Measurements from ENCODE around the gene GPX7.
"Not testable (repeated sequence)": the region's sequence is repeated elsewhere in the genome, so short reads cannot be mapped to it uniquely, and the experiment has no call there.

GPX7 gene

GRCh38 chr1:52567943-52568342 lies 34.2 kb upstream of the GPX7 start:
- no peak overlapping the region for H3K27ac ChIP-seq (ENCODE audit: insufficient read depth, low read length, poor library complexity, severe bottlenecking)
- no peaks in the 10 kb centered on the region for H3K27me3 ChIP-seq (replicated peaks; ENCODE audit: control insufficient read depth, insufficient read depth, low read length, poor library complexity, severe bottlenecking)
- no peak overlapping the region for H3K4me3 ChIP-seq (ENCODE audit: insufficient read depth, low read depth, low read length, poor library complexity, severe bottlenecking)
- DNase-seq, result no peak
- H3K9me3 ChIP-seq (ENCODE audit: control insufficient read depth, low read length), result no peaks in the 10 kb centered on the region
- H3K4me1 ChIP-seq (ENCODE audit: control insufficient read depth, insufficient read depth, low read length, poor library complexity, severe bottlenecking), result no peaks in the 10 kb centered on the region
- H3K36me3 ChIP-seq (ENCODE audit: control insufficient read depth, insufficient read depth, low read length), result no peaks in the 10 kb centered on the region

GRCh38 chr1:52569449-52570210 lies 32.5 kb upstream of the GPX7 start:
- Histone ChIP-seq H3K9me3 (ENCODE audit: control insufficient read depth, low read length) (no peaks in the 10 kb centered on the region), H3K27ac (ENCODE audit: insufficient read depth, low read length, poor library complexity, severe bottlenecking) (no peak overlapping the region), H3K4me3 (ENCODE audit: insufficient read depth, low read depth, low read length, poor library complexity, severe bottlenecking) (no peak overlapping the region), H3K4me1 (ENCODE audit: control insufficient read depth, insufficient read depth, low read length, poor library complexity, severe bottlenecking) (no peaks in the 10 kb centered on the region), H3K36me3 (ENCODE audit: control insufficient read depth, insufficient read depth, low read length) (no peaks in the 10 kb centered on the region), H3K27me3 (replicated peaks; ENCODE audit: control insufficient read depth, insufficient read depth, low read length, poor library complexity, severe bottlenecking) (no peaks in the 10 kb centered on the region)
- no peak for DNase-seq

- Histone ChIP-seq H3K4me1 (ENCODE audit: control insufficient read depth, insufficient read depth, low read length, poor library complexity, severe bottlenecking) (no peaks in the 10 kb centered on the region), H3K9me3 (ENCODE audit: control insufficient read depth, low read length) (no peaks in the 10 kb centered on the region), H3K4me3 (ENCODE audit: insufficient read depth, low read depth, low read length, poor library complexity, severe bottlenecking) (no peak overlapping the region), H3K27me3 (replicated peaks; ENCODE audit: control insufficient read depth, insufficient read depth, low read length, poor library complexity, severe bottlenecking) (no peaks in the 10 kb centered on the region), H3K27ac (ENCODE audit: insufficient read depth, low read length, poor library complexity, severe bottlenecking) (no peak overlapping the region), H3K36me3 (ENCODE audit: control insufficient read depth, insufficient read depth, low read length) (no peaks in the 10 kb centered on the region)
- no peak for DNase-seq
Measured at GRCh38 chr1:52571783-52572182, 30.4 kb upstream of the GPX7 start.

GRCh38 chr1:52572387-52572786 lies 29.8 kb upstream of the GPX7 start:
- no peaks in the 10 kb centered on the region for H3K27me3 ChIP-seq (replicated peaks; ENCODE audit: control insufficient read depth, insufficient read depth, low read length, poor library complexity, severe bottlenecking)
- no peaks in the 10 kb centered on the region for H3K4me1 ChIP-seq (ENCODE audit: control insufficient read depth, insufficient read depth, low read length, poor library complexity, severe bottlenecking)
- no peaks in the 10 kb centered on the region for H3K36me3 ChIP-seq (ENCODE audit: control insufficient read depth, insufficient read depth, low read length)
- no peak overlapping the region for H3K4me3 ChIP-seq (ENCODE audit: insufficient read depth, low read depth, low read length, poor library complexity, severe bottlenecking)
- no peak for DNase-seq
- no peak overlapping the region for H3K27ac ChIP-seq (ENCODE audit: insufficient read depth, low read length, poor library complexity, severe bottlenecking)
- H3K9me3 ChIP-seq (ENCODE audit: control insufficient read depth, low read length), result no peaks in the 10 kb centered on the region

- Histone ChIP-seq H3K27ac (ENCODE audit: insufficient read depth, low read length, poor library complexity, severe bottlenecking) (no peak overlapping the region), H3K4me1 (ENCODE audit: control insufficient read depth, insufficient read depth, low read length, poor library complexity, severe bottlenecking) (peaks cover 3% of the 10 kb centered on the region)
- no peak for DNase-seq
Measured at GRCh38 chr1:52574594-52574993, 27.6 kb upstream of the GPX7 start.

GRCh38 chr1:52576074-52576473 lies 26.1 kb upstream of the GPX7 start:
- H3K4me1 ChIP-seq (ENCODE audit: control insufficient read depth, insufficient read depth, low read length, poor library complexity, severe bottlenecking), result peaks cover 6% of the 10 kb centered on the region
- H3K9me3 ChIP-seq (ENCODE audit: control insufficient read depth, low read length), result no peaks in the 10 kb centered on the region
- no peak overlapping the region for H3K4me3 ChIP-seq (ENCODE audit: insufficient read depth, low read depth, low read length, poor library complexity, severe bottlenecking)
- DNase-seq, result no peak
- H3K27ac ChIP-seq (ENCODE audit: insufficient read depth, low read length, poor library complexity, severe bottlenecking), result no peak overlapping the region
- no peaks in the 10 kb centered on the region for H3K36me3 ChIP-seq (ENCODE audit: control insufficient read depth, insufficient read depth, low read length)
- H3K27me3 ChIP-seq (replicated peaks; ENCODE audit: control insufficient read depth, insufficient read depth, low read length, poor library complexity, severe bottlenecking), result no peaks in the 10 kb centered on the region

More at GRCh38 chr1:52574594-52574993, 27.6 kb upstream of the GPX7 start:
- Histone ChIP-seq H3K27me3 (replicated peaks; ENCODE audit: control insufficient read depth, insufficient read depth, low read length, poor library complexity, severe bottlenecking) (no peaks in the 10 kb centered on the region), H3K9me3 (ENCODE audit: control insufficient read depth, low read length) (no peaks in the 10 kb centered on the region), H3K36me3 (ENCODE audit: control insufficient read depth, insufficient read depth, low read length) (no peaks in the 10 kb centered on the region), H3K4me3 (ENCODE audit: insufficient read depth, low read depth, low read length, poor library complexity, severe bottlenecking) (no peak overlapping the region)

- not testable (repeated sequence) for H3K4me1 ChIP-seq (ENCODE audit: control insufficient read depth, insufficient read depth, low read length, poor library complexity, severe bottlenecking); H3K27ac ChIP-seq (ENCODE audit: insufficient read depth, low read length, poor library complexity, severe bottlenecking); H3K36me3 ChIP-seq (ENCODE audit: control insufficient read depth, insufficient read depth, low read length); DNase-seq; H3K9me3 ChIP-seq (ENCODE audit: control insufficient read depth, low read length); H3K4me3 ChIP-seq (ENCODE audit: insufficient read depth, low read depth, low read length, poor library complexity, severe bottlenecking); H3K27me3 ChIP-seq (replicated peaks; ENCODE audit: control insufficient read depth, insufficient read depth, low read length, poor library complexity, severe bottlenecking)
Measured at GRCh38 chr1:52578066-52578465, 24.1 kb upstream of the GPX7 start.

- Histone ChIP-seq H3K27ac (ENCODE audit: insufficient read depth, low read length, poor library complexity, severe bottlenecking) (no peak overlapping the region), H3K36me3 (ENCODE audit: control insufficient read depth, insufficient read depth, low read length) (no peaks in the 10 kb centered on the region), H3K4me1 (ENCODE audit: control insufficient read depth, insufficient read depth, low read length, poor library complexity, severe bottlenecking) (peaks cover 6% of the 10 kb centered on the region), H3K4me3 (ENCODE audit: insufficient read depth, low read depth, low read length, poor library complexity, severe bottlenecking) (no peak overlapping the region), H3K9me3 (ENCODE audit: control insufficient read depth, low read length) (no peaks in the 10 kb centered on the region), H3K27me3 (replicated peaks; ENCODE audit: control insufficient read depth, insufficient read depth, low read length, poor library complexity, severe bottlenecking) (no peaks in the 10 kb centered on the region)
- no peak for DNase-seq
Measured at GRCh38 chr1:52579415-52579814, 22.8 kb upstream of the GPX7 start.

- no peaks in the 10 kb centered on the region for H3K36me3 ChIP-seq (ENCODE audit: control insufficient read depth, insufficient read depth, low read length)
- no peak overlapping the region for H3K4me3 ChIP-seq (ENCODE audit: insufficient read depth, low read depth, low read length, poor library complexity, severe bottlenecking)
- no peak overlapping the region for H3K27ac ChIP-seq (ENCODE audit: insufficient read depth, low read length, poor library complexity, severe bottlenecking)
- no peaks in the 10 kb centered on the region for H3K9me3 ChIP-seq (ENCODE audit: control insufficient read depth, low read length)
- H3K4me1 ChIP-seq (ENCODE audit: control insufficient read depth, insufficient read depth, low read length, poor library complexity, severe bottlenecking), result peaks cover 6% of the 10 kb centered on the region
- H3K27me3 ChIP-seq (replicated peaks; ENCODE audit: control insufficient read depth, insufficient read depth, low read length, poor library complexity, severe bottlenecking), result no peaks in the 10 kb centered on the region
- no peak for DNase-seq
Measured at GRCh38 chr1:52580283-52580682, 21.9 kb upstream of the GPX7 start.

GRCh38 chr1:52582116-52582696 lies 20.0 kb upstream of the GPX7 start:
- no peaks in the 10 kb centered on the region for H3K27me3 ChIP-seq (replicated peaks; ENCODE audit: control insufficient read depth, insufficient read depth, low read length, poor library complexity, severe bottlenecking)
- DNase-seq, result no peak
- H3K9me3 ChIP-seq (ENCODE audit: control insufficient read depth, low read length), result no peaks in the 10 kb centered on the region

More at GRCh38 chr1:52582116-52582696, 20.0 kb upstream of the GPX7 start:
- Histone ChIP-seq H3K27ac (ENCODE audit: insufficient read depth, low read length, poor library complexity, severe bottlenecking) (no peak overlapping the region), H3K4me1 (ENCODE audit: control insufficient read depth, insufficient read depth, low read length, poor library complexity, severe bottlenecking) (peaks cover 6% of the 10 kb centered on the region), H3K36me3 (ENCODE audit: control insufficient read depth, insufficient read depth, low read length) (no peaks in the 10 kb centered on the region), H3K4me3 (ENCODE audit: insufficient read depth, low read depth, low read length, poor library complexity, severe bottlenecking) (no peak overlapping the region)
